ENCODE measurements around the gene EML6. TPM values are rescaled to one million over a fixed set of nuclear protein-coding genes. Genes with fewer than 3 reads are reported as not detected.

The EML6 gene
- total and polyA plus RNA-seq, 2 of the 13 experiments (the other 11 are each of a cell fraction or from before 2014, with no cell fraction given) = 17.2 to 32.4 TPM

DNA sequence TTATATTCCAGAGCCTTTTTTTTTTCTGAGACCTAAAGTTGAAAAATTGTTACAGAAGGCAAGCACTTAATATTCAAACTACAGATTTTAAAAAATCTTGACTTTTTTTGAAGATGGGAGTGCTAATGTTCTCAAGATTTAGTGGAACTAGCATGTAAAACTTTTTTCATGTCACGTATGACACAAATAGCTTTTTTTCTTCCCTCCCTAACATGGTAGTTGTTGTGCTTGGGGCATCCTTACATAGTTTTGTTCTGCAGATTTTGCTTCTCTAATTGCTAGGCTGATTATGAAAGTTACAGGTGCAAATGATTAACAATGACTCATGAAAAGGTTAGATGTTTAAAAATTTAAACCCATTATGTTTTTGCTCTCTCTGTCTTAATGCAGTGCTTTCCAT, 3.0 kb downstream of the EML6 start:
- H3K27ac ChIP-seq (ENCODE audit: extremely low read length, insufficient read depth, low read length) = no peak overlapping the region
- peaks cover 55% of the 10 kb centered on the region for H3K4me1 ChIP-seq (ENCODE audit: insufficient read depth, low read length)
- ChIA-PET CTCF (ENCODE audit: low intra/inter-chr PET ratio, low total read pairs) (no interaction called here), POLR2A (no interaction called here)
- no peak overlapping the region for H3K4me3 ChIP-seq (replicated peaks in 1 of 3; ENCODE audit: insufficient read depth in 1 of 3, low read depth in 2 of 3, low read length in 3 of 3)
- H4K20me1 ChIP-seq (ENCODE audit: insufficient read depth, low read length) = no peaks in the 10 kb centered on the region; the same call in 1 of the 2 replicates
- H3K9ac ChIP-seq (ENCODE audit: insufficient read depth, low read depth, low read length) = no peak overlapping the region
- no peak overlapping the region for H3K4me2 ChIP-seq (ENCODE audit: low read depth, low read length)
- no TSS peak for BruUV-seq (replicated peaks)
- in situ Hi-C loops (cut with HindIII; ENCODE audit: extremely low pct_ligation_motif_present, low pct_unique_long_range_greater_than_20kb) (no loop called here), intact Hi-C loops (cut with micrococcal nuclease; ENCODE audit: unreplicated experiment) (no loop called here)
- ATAC-seq (no peak), FAIRE-seq (no peak), DNase-seq (ENCODE audit: low spot score) (no peak)
- no peaks in the 10 kb centered on the region for H3K79me2 ChIP-seq (ENCODE audit: insufficient read depth, low read length)
- no peaks in the 10 kb centered on the region; a peak in 1 of 5 replicates for H3K27me3 ChIP-seq (ENCODE audit: control insufficient read depth in 1 of 2, insufficient read depth in 2 of 2, low read length in 2 of 2)
- TF ChIP-seq CHCHD3 (CRISPR knock-in tag; IDR thresholded peaks at IDR 0.05) (no peak), ZNF207 (IDR thresholded peaks at IDR 0.05; ENCODE audit: borderline replicate concordance) (no peak), CEBPG (CRISPR knock-in tag; IDR thresholded peaks at IDR 0.05) (no peak), CBX2 (IDR thresholded peaks at IDR 0.05; ENCODE audit: low read depth, low read length) (no peak), CBX2 (CRISPR knock-in tag; IDR thresholded peaks at IDR 0.05; ENCODE audit: low read depth) (no peak)
- TF ChIP-seq, protein P1, sequence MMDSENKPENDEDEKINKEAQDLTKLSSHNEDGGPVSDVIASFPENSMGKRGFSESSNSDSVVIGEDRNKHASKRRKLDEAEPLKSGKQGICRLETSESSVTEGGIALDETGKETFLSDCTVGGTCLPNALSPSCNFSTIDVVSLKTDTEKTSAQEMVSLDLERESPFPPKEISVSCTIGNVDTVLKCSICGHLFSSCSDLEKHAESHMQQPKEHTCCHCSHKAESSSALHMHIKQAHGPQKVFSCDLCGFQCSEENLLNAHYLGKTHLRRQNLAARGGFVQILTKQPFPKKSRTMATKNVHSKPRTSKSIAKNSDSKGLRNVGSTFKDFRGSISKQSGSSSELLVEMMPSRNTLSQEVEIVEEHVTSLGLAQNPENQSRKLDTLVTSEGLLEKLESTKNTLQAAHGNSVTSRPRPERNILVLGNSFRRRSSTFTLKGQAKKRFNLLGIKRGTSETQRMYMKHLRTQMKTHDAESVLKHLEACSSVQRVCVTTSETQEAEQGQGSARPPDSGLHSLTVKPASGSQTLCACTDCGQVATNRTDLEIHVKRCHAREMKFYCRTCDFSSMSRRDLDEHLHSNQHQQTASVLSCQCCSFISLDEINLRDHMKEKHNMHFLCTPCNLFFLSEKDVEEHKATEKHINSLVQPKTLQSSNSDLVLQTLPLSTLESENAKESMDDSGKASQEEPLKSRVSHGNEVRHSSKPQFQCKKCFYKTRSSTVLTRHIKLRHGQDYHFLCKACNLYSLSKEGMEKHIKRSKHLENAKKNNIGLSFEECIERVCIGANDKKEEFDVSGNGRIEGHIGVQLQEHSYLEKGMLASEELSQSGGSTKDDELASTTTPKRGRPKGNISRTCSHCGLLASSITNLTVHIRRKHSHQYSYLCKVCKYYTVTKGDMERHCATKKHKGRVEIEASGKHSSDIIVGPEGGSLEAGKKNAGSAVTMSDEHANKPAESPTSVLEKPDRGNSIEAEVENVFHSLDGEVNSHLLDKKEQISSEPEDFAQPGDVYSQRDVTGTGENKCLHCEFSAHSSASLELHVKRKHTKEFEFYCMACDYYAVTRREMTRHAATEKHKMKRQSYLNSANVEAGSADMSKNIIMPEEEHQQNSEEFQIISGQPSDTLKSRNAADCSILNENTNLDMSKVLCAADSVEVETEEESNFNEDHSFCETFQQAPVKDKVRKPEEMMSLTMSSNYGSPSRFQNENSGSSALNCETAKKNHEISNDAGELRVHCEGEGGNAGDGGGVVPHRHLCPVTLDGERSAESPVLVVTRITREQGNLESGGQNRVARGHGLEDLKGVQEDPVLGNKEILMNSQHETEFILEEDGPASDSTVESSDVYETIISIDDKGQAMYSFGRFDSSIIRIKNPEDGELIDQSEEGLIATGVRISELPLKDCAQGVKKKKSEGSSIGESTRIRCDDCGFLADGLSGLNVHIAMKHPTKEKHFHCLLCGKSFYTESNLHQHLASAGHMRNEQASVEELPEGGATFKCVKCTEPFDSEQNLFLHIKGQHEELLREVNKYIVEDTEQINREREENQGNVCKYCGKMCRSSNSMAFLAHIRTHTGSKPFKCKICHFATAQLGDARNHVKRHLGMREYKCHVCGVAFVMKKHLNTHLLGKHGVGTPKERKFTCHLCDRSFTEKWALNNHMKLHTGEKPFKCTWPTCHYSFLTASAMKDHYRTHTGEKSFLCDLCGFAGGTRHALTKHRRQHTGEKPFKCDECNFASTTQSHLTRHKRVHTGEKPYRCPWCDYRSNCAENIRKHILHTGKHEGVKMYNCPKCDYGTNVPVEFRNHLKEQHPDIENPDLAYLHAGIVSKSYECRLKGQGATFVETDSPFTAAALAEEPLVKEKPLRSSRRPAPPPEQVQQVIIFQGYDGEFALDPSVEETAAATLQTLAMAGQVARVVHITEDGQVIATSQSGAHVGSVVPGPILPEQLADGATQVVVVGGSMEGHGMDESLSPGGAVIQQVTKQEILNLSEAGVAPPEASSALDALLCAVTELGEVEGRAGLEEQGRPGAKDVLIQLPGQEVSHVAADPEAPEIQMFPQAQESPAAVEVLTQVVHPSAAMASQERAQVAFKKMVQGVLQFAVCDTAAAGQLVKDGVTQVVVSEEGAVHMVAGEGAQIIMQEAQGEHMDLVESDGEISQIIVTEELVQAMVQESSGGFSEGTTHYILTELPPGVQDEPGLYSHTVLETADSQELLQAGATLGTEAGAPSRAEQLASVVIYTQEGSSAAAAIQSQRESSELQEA (CRISPR knock-in tag; IDR thresholded peaks at IDR 0.05; ENCODE audit: not compliant biosample characterization) = no peak
- TF ChIP-seq, protein P2, sequence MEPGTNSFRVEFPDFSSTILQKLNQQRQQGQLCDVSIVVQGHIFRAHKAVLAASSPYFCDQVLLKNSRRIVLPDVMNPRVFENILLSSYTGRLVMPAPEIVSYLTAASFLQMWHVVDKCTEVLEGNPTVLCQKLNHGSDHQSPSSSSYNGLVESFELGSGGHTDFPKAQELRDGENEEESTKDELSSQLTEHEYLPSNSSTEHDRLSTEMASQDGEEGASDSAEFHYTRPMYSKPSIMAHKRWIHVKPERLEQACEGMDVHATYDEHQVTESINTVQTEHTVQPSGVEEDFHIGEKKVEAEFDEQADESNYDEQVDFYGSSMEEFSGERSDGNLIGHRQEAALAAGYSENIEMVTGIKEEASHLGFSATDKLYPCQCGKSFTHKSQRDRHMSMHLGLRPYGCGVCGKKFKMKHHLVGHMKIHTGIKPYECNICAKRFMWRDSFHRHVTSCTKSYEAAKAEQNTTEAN (CRISPR knock-in tag; conservative IDR thresholded peaks at IDR 0.05) = no peak
- TF ChIP-seq, protein P3, sequence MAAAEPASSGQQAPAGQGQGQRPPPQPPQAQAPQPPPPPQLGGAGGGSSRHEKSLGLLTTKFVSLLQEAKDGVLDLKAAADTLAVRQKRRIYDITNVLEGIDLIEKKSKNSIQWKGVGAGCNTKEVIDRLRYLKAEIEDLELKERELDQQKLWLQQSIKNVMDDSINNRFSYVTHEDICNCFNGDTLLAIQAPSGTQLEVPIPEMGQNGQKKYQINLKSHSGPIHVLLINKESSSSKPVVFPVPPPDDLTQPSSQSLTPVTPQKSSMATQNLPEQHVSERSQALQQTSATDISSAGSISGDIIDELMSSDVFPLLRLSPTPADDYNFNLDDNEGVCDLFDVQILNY (CRISPR knock-in tag; conservative IDR thresholded peaks at IDR 0.05) = no peak
- 94% methylated on average over 1 of the region's 1 CpG for WGBS (ENCODE audit: low lambda C conversion rate)
- no peak overlapping the region for H2AFZ ChIP-seq (ENCODE audit: low read length)
- H3K36me3 ChIP-seq (replicated peaks in 1 of 2; ENCODE audit: control insufficient read depth in 1 of 2, insufficient read depth in 2 of 2, low read length in 2 of 2) = no peaks in the 10 kb centered on the region
- no peaks in the 10 kb centered on the region for H3K9me3 ChIP-seq (ENCODE audit: low read length)
